A172 (cell line): ENCODE measurements around the gene SYNGR2. TPM values are rescaled to one million over a fixed set of nuclear protein-coding genes. Genes with fewer than 3 reads are reported as not detected.
"Not testable (repeated sequence)": the region's sequence is repeated elsewhere in the genome, so short reads cannot be mapped to it uniquely, and the experiment has no call there.

Experiments
- DNase-seq: peaks from one replicate; pipeline ENCODE4 v3.0.0-alpha.2; 2015; ENCODE audit warnings: low spot score
- total RNA-seq: library from RNA; depleted of rRNA; stranded (reverse); fragments of >200 nt; shearing (Covaris generic); gene quantifications from 2 replicates; pipeline ENCODE4 v1.2.3, GENCODE V29; 2014

Gene SYNGR2
- total RNA-seq, 1 experiment from 2014 or later, result 60.3 TPM

DNA sequence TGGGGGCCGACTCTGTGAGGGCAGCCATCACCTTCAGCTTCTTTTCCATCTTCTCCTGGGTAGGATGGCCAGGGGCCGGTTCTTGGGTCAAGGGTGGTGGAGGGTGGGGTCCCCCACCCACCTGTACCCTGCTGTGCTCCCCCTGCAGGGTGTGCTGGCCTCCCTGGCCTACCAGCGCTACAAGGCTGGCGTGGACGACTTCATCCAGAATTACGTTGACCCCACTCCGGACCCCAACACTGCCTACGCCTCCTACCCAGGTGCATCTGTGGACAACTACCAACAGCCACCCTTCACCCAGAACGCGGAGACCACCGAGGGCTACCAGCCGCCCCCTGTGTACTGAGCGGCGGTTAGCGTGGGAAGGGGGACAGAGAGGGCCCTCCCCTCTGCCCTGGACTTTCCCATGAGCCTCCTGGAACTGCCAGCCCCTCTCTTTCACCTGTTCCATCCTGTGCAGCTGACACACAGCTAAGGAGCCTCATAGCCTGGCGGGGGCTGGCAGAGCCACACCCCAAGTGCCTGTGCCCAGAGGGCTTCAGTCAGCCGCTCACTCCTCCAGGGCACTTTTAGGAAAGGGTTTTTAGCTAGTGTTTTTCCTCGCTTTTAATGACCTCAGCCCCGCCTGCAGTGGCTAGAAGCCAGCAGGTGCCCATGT, 3.3 kb downstream of the SYNGR2 start:
- not testable (repeated sequence) for DNase-seq

DNA sequence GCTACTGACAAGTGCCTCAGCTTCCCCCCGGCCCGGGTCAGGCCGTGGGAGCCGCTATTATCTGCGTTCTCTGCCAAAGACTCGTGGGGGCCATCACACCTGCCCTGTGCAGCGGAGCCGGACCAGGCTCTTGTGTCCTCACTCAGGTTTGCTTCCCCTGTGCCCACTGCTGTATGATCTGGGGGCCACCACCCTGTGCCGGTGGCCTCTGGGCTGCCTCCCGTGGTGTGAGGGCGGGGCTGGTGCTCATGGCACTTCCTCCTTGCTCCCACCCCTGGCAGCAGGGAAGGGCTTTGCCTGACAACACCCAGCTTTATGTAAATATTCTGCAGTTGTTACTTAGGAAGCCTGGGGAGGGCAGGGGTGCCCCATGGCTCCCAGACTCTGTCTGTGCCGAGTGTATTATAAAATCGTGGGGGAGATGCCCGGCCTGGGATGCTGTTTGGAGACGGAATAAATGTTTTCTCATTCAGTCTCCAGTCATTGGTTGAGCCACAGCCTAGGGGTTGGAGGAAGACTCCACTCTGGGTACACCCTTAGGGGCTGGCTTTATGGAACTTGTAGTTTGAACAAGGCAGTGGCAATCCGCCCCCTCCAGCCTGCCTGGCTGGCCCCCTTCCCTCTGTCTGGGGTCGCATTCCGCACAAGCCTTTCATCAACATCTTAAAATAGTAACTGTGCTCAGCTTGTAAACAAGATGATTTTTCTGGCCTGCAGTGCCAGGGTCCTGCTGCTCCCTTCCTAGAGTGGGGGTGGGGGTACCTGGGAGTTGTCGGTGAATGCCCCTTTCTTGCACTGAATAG, 4.1 kb downstream of the SYNGR2 start:
- no peak for DNase-seq

GRCh38 chr17:78173097-78173715, 4.8 kb downstream of the SYNGR2 start:
- DNase-seq, result no peak

- DNase-seq, result no peak
These were observed 6.0 kb downstream of the SYNGR2 start for GRCh38 chr17:78174346-78174869.

DNA sequence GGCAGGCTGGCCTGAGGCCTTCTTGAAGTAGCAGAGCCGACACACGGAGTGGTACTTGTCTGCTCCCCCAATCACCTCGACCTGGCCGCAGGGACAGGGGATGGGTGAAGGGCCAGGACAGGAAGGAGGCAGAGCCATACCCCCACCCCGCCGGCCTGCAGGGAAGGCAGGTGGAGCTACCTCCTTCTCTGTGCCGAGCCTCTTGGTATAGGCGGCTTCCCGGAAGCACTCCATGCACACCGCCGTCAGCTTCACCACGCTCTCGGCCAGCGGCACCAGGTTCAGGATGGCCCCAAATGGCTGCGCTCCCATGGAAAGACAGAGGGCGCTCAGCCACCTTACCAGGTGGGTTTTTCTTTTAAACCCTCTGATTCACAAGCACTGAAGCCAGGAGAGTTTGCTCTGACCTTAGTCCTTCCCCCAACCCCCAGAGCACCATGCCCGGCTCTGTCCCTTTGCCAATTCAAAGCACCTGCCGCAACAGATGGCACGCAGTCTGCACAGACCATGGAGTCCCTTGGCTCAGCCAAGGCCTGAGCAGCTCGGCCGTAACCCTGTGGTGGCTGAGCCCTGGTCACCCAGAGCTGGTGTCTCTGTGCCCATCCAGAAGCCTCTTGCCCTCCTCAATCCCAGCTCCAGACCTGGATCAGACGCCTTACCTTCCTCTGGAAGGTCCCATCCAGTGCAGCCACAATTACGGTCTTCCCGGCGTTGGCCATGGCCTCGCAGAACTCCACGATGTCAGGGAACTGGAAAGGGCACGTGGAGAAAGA, 6.7 kb downstream of the SYNGR2 start:
- no peak for DNase-seq

- DNase-seq, result no peak
These were observed 7.2 kb downstream of the SYNGR2 start for GRCh38 chr17:78175643-78175981.

DNA sequence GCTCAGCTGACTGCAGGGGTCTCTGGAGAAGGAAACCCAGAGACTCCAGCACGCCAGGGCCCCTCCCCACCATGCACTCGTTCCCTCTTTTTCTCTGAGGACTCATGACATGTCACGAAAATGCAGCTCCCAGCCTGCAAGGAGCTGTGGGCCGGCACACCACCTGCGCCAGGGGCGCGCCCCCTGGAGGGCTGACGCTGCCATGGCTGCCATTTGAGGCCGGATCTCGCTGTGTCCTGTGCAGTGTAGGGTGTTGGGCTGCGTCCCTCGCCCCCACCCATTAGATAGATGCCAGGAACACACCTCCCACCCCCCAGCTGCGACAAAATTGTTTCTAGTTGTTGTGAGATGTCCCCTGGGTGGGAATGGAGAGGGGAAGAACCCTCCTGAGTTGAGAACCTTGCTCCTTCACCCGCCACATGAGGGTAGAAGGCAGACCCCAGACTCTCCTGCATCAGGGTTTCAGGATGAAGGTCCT, 8.2 kb downstream of the SYNGR2 start:
- no peak for DNase-seq

GRCh38 chr17:78179372-78179771, 11.0 kb downstream of the SYNGR2 start:
- no peak for DNase-seq

DNA sequence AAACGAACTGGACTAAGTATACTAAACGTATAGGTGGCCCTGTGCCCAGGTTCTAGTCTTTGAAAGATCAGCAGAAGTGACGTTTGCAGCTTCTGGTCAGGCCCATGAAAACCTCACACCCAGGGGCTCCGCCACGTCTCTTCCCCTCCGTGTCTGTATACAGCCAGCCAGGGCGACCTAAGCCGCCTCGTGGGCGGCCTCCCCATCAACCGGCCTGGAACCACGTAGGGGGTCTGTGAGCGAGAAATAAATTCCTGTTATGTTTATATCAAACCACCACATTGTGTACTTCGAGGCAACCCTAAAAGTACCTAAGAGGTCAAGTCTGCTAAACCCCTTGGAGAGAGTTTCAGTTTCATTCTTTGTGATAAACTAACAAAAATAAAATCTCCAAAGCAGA, 11.7 kb downstream of the SYNGR2 start:
- no peak for DNase-seq

GRCh38 chr17:78180508-78180907, 12.1 kb downstream of the SYNGR2 start:
- no peak for DNase-seq

DNA sequence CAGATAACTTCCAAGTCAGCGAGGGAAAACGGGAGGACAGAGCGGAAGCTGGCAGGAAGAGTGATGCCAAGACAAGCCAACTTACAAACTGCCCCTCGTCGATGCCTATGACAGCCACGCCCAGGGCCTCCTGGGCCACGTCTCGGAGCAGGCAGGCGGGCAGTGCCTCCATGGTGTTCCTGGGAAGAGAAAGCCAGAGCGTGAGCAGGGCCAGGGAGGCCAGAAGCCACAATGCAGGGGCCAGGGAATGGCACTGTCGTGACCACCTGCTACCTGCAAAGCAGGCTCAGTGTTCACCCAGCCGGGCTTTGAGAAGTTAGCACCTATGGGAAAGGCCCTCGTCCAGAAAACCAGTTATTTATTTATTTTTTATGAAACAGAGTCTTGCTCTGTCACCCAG, 14.1 kb downstream of the SYNGR2 start:
- no peak for DNase-seq

GRCh38 chr17:78183916-78184315, 15.5 kb downstream of the SYNGR2 start:
- no peak for DNase-seq

- no peak for DNase-seq
These were observed 16.0 kb downstream of the SYNGR2 start for GRCh38 chr17:78184351-78184750.

GRCh38 chr17:78184868-78185267, 16.5 kb downstream of the SYNGR2 start:
- no peak for DNase-seq

DNA sequence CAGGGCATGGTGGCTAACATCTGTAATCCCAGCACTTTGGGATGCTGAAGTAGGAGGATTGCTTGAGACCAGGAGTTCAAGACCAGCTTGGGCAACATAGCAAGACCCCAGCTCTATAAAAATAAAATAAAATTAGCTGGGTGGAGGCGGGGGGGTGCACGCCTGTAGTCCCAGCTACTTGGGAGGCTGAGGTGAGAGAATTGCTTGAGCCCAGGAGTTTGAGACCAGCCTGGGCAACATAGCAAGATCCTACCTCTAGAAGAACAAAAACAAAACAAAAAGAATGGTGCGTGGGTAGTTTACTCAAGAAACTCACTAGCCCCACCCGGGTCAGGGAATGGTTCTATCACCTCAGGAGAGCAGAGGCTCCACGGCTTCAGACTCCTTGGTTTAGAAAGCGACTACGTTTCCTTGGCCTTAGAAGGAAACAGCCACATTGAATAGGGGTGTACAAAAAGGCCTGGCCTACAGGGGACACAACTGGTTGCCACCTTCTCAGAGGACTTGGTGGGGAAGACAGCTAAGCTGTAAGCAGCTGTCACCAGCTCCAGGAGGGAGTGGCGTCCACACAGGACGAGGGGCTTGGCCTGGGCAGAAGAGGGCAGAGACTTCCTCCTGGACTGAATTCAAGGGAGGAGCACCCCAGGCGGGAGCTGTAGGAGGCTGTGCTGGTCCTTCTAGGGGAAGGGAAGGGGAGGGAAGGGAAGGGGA, 17.8 kb downstream of the SYNGR2 start:
- peak; percentile 71 for DNase-seq

- DNase-seq, result peak; percentile 93
These were observed 18.6 kb downstream of the SYNGR2 start, which contains the start of the genes AFMID and TK1 for GRCh38 chr17:78186692-78187595. Gene AFMID (plus strand): TSS chr17:78187362. CDS start chr17:78187371, 9 bp downstream. Gene TK1 (minus strand): TSS chr17:78187052. CDS start chr17:78186994, 58 bp downstream.

GRCh38 chr17:78196716-78197115, 28.3 kb downstream of the SYNGR2 start:
- no peak for DNase-seq

- peak; percentile 53 for DNase-seq
These were observed 28.9 kb downstream of the SYNGR2 start for GRCh38 chr17:78197147-78197832.

DNA sequence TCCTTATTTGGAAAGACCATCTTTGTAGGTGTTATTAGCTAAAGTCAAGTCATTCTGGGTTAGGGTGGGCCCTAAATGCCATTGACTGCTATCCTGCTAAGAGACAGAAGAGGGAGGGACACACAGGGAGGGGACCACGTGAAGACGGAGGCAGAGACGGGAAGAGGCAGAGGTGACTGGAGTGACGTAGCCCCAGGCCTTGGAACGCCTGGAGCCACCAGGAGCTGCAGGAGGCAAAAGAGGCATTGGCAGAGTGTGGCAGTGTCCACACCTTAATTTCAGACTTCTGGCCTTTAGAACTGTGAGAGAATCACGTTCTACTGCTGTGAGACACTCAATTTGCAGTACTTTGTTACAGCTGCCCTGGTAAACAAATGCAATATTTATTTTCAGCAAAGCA, 32.1 kb downstream of the SYNGR2 start:
- no peak for DNase-seq
